Activated B cell treated with CpG ODN at 0.5 μM for 24 hours (primary cell): Measurements from ENCODE around the gene RPRD1B. TPM values are rescaled to one million over a fixed set of nuclear protein-coding genes. Genes with fewer than 3 reads are reported as not detected.

Source experiments
- ATAC-seq: fragments of 200-7000 bp; cut with Tn5 transposase; one replicate; pipeline ENCODE4 v1.10.0; 2021; ENCODE audit warnings: low read depth, mild to moderate bottlenecking, moderate library complexity
- CTCF ChIA-PET: fragments of 350-600 bp; sonication (Branson Sonifier 250); formaldehyde crosslinking; loops from one replicate; lab custom pipeline; 2021; ENCODE audit warnings: antibody characterized with exemption; lab: Charles Lee
- POLR2A ChIA-PET: fragments of 350-600 bp; sonication (Branson Sonifier 250); formaldehyde crosslinking; loops from one replicate; lab custom pipeline; 2021; ENCODE audit warnings: antibody characterized with exemption; lab: Charles Lee
- DNase-seq: peaks from one replicate; pipeline ENCODE4 v3.0.0; 2022
- H3K27ac Mint-ChIP-seq: one replicate; pipeline ENCODE4 v1.8.0; 2020; ENCODE audit warnings: mixed read lengths
- H3K27me3 Mint-ChIP-seq: one replicate; pipeline ENCODE4 v1.8.0; 2021; ENCODE audit warnings: mixed read lengths
- H3K36me3 Mint-ChIP-seq: one replicate; pipeline ENCODE4 v1.8.0; 2021; ENCODE audit warnings: low read depth, mixed read lengths
- H3K4me1 Mint-ChIP-seq: one replicate; pipeline ENCODE4 v1.8.0; 2021; ENCODE audit warnings: mixed read lengths
- H3K4me3 Mint-ChIP-seq: one replicate; pipeline ENCODE4 v1.8.0; 2020; ENCODE audit warnings: mild to moderate bottlenecking, mixed read lengths
- H3K9me3 Mint-ChIP-seq: one replicate; pipeline ENCODE4 v1.8.0; 2020; ENCODE audit warnings: mixed read lengths
- intact Hi-C: fragments of 100-400 bp; cut with micrococcal nuclease; formaldehyde crosslinking; loops from one replicate; pipeline ENCODE4 v1.15.1; 2024
- total RNA-seq: library from RNA; stranded (reverse); gene quantifications from 2 replicates; pipeline ENCODE4 v1.2.3, GENCODE V29; 2022
- TF ChIP-seq, protein P1 (sequence below): fragments of 200-600 bp; IDR thresholded peaks from one replicate; pipeline ENCODE4 v1.8.0; 2022; ENCODE audit warnings: antibody characterized with exemption, mild to moderate bottlenecking

Gene RPRD1B
- total RNA-seq, 1 donor from 2014 or later: 38.4 TPM

DNA sequence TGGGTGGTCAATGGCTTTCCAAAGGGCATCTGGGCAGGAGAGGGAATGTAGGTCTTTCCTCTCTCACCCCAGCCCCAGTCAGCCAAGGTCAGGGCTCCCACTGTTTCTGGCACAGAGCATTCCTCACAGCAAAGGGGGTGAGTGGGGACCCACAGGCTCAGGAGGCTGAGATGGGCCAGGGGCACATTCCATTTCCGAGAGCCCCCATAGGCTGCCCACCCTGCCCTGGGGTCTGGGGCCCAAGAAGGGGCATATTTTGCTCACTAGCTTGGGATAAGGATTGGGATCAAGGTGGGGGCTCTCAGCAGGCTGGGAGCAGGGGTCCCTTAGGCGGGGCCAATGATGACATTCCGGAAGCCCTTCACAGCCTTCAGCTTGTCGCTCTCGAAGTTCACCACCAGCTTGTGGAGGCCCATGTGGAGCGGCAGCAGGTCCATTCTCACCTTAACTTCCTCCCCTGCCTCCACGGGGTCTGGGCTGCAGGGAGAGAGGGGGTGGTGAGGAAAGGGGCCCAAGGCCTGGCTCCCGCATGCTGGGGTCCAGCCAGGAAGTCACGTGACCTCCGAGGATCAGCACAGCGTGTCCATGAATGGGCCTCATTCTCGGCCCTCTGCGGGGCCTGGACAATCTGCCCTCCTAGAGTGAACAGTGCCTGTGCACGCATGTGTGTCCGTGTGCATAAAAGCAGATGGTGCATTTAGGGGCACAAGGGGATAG is 96.5 kb downstream of the RPRD1B start:
- no peak for DNase-seq

DNA sequence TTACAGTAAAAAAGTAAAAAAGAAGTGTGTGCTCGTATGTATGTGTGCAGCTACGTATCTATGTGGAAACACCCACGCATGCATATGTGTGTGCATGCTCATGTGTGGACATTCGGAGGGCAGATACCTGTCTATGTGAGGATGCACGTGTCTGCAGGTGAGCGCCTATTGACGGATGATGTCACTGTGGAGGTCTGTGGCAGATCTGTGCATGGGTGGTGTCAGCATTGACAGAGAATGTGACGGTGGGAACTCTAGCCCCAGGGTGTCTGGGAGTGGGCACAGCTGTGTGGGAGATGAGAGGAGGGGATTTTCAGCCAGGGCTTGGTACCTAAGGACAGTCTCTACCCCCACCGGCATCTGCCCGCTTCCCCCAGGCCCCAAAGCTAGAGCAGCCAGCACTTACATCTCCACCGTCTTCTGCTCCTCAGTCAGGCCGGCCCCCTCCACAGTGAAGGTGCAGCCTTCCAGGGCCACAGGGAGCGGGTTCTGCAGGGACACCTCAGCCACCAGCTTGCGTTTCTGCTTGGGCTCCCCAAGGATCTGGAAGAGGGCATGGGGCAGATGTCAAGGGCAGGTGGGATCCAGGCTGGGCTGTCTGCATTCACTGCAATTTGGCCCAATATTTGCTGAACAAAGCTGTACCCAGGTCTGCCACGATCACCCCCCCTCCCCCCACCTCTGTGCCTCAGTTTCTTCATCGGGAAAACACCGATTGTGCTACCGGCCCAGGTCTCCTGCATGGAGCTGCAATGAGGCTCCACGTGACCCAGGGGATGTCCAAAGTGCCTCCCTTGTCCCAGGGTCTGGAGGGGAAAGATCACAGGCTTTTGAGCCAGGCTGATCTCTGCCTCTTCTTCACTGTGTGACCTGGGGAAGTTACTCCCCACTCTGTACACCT is 97.4 kb downstream of the RPRD1B start:
- POLR2A ChIA-PET: no interaction called here
- TF ChIP-seq, protein P1, sequence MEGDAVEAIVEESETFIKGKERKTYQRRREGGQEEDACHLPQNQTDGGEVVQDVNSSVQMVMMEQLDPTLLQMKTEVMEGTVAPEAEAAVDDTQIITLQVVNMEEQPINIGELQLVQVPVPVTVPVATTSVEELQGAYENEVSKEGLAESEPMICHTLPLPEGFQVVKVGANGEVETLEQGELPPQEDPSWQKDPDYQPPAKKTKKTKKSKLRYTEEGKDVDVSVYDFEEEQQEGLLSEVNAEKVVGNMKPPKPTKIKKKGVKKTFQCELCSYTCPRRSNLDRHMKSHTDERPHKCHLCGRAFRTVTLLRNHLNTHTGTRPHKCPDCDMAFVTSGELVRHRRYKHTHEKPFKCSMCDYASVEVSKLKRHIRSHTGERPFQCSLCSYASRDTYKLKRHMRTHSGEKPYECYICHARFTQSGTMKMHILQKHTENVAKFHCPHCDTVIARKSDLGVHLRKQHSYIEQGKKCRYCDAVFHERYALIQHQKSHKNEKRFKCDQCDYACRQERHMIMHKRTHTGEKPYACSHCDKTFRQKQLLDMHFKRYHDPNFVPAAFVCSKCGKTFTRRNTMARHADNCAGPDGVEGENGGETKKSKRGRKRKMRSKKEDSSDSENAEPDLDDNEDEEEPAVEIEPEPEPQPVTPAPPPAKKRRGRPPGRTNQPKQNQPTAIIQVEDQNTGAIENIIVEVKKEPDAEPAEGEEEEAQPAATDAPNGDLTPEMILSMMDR: no peak
- no peak for DNase-seq
- CTCF ChIA-PET: no interaction called here
- H3K27me3 Mint-ChIP-seq: no peaks in the 10 kb centered on the region
- no peak overlapping the region for H3K27ac Mint-ChIP-seq
- intact Hi-C loops: no loop called here
- no peak overlapping the region for H3K4me3 Mint-ChIP-seq
- H3K4me1 Mint-ChIP-seq: no peaks in the 10 kb centered on the region
- ATAC-seq: no peak
- no peaks in the 10 kb centered on the region for H3K36me3 Mint-ChIP-seq
- no peaks in the 10 kb centered on the region for H3K9me3 Mint-ChIP-seq

More for the DNA sequence above, 96.5 kb downstream of the RPRD1B start:
- H3K9me3 Mint-ChIP-seq: no peaks in the 10 kb centered on the region
- no peaks in the 10 kb centered on the region for H3K27me3 Mint-ChIP-seq
- POLR2A ChIA-PET: no interaction called here
- no peaks in the 10 kb centered on the region for H3K36me3 Mint-ChIP-seq
- TF ChIP-seq, protein P1: no peak
- no peaks in the 10 kb centered on the region for H3K4me1 Mint-ChIP-seq
- no peak for ATAC-seq
- no peak overlapping the region for H3K27ac Mint-ChIP-seq
- no peak overlapping the region for H3K4me3 Mint-ChIP-seq
- intact Hi-C loops: no loop called here
- CTCF ChIA-PET: no interaction called here

- no peaks in the 10 kb centered on the region for H3K4me1 Mint-ChIP-seq
- H3K27ac Mint-ChIP-seq: no peak overlapping the region
- no peak for ATAC-seq
- H3K9me3 Mint-ChIP-seq: no peaks in the 10 kb centered on the region
- intact Hi-C loops: no loop called here
- H3K27me3 Mint-ChIP-seq: no peaks in the 10 kb centered on the region
- ChIA-PET POLR2A (no interaction called here), CTCF (no interaction called here)
- TF ChIP-seq, protein P1: no peak
- no peak for DNase-seq
- H3K36me3 Mint-ChIP-seq: no peaks in the 10 kb centered on the region
- H3K4me3 Mint-ChIP-seq: no peak overlapping the region
Observed at GRCh38 chr20:38131588-38132121, 98.1 kb downstream of the RPRD1B start.

GRCh38 chr20:38132156-38132909 is 98.8 kb downstream of the RPRD1B start:
- no peak overlapping the region for H3K27ac Mint-ChIP-seq
- CTCF ChIA-PET: no interaction called here
- H3K27me3 Mint-ChIP-seq: no peaks in the 10 kb centered on the region

More at GRCh38 chr20:38132156-38132909, 98.8 kb downstream of the RPRD1B start:
- no peak overlapping the region for H3K4me3 Mint-ChIP-seq
- H3K4me1 Mint-ChIP-seq: no peaks in the 10 kb centered on the region
- TF ChIP-seq, protein P1: no peak
- intact Hi-C loops: no loop called here
- DNase-seq (no peak), ATAC-seq (no peak)
- no peaks in the 10 kb centered on the region for H3K9me3 Mint-ChIP-seq
- H3K36me3 Mint-ChIP-seq: no peaks in the 10 kb centered on the region
- POLR2A ChIA-PET: no interaction called here
